GM23338 (cell line): Measurements from ENCODE around the gene ASPDH.

ENCODE experiments used
- EZH2 ChIP-seq: fragments of 200-600 bp; sonication (generic); IDR thresholded peaks from one replicate; pipeline ENCODE4 v1.8.0; 2017; ENCODE audit warnings: antibody characterized with exemption, mild to moderate bottlenecking, low read depth; ENCODE audit not compliant: unreplicated experiment
- EZH2phosphoT487 ChIP-seq: fragments of 200-600 bp; sonication (generic); IDR thresholded peaks from one replicate; pipeline ENCODE4 v1.8.1; 2018; ENCODE audit warnings: antibody characterized with exemption; ENCODE audit not compliant: unreplicated experiment
- JUNB ChIP-seq: IDR thresholded peaks from one replicate; pipeline ENCODE4 v1.6.1; 2016; ENCODE audit warnings: antibody characterized with exemption; ENCODE audit not compliant: unreplicated experiment
- POLR2AphosphoS5 ChIP-seq: IDR thresholded peaks from 2 replicates; pipeline ENCODE4 v1.6.1; 2016; ENCODE audit warnings: antibody characterized with exemption, low read depth
- ZNF114 ChIP-seq: fragments of 250-450 bp; sonication (Bioruptor Pico); IDR thresholded peaks from 2 replicates; pipeline ENCODE4 v1.5.0; 2020; ENCODE audit warnings: mild to moderate bottlenecking, moderate library complexity
- TF ChIP-seq, protein P1 (sequence below), 2 experiments: fragments of 200-600 bp in 1 of 2; sonication (generic) in 1 of 2; conservative IDR thresholded peaks; 2 replicates each; pipeline versions ENCODE4 v1.5.1 to v1.6.1; 2016 to 2017; ENCODE audit warnings: antibody characterized with exemption in 2 of 2, low read depth in 2 of 2, mild to moderate bottlenecking in 2 of 2, moderate library complexity in 1 of 2
- TF ChIP-seq, protein P2 (sequence below): IDR thresholded peaks from one replicate; pipeline ENCODE4 v1.6.1; 2018; ENCODE audit warnings: antibody characterized with exemption; ENCODE audit not compliant: unreplicated experiment

DNA sequence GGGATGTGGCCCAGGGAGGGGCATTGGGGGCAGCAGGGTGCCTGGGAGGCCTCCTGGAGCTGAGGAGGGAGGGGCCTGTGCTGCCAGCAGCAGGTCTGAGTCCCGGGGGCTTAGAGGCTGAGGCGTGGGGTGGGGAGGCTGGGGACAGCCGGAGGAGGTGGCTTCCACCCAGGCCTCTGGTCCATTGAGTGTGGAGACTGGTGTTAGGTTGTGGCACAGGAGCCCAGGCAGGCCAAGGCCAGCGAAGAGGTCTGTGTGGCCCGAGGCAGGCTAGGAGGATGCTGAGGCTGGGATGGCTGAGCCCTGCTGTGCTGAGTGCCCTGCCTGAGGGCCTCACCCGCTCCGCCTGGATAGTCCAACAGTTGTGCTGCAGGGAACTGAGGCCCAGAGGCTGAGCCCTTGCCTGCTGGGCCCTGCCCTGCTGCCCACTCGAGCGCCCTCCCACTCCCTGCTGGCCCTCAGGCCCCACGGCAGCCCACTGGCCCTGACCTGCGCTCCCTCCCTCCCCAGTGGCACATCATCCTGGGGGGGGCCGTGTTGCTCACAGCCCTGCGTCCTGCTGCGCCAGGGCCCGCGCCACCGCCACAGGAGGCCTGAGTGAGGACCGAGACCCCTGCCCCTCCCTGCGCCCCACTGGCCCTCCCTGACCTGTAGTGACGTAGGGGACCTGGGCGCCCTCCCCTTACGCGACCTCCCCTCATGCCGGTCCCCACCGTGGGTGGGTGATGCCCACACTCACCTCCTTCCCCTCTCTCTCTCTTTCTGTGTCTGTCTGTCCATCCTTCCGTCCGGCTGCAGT lies 32.2 kb downstream of the ASPDH start:
- TF ChIP-seq, protein P1, sequence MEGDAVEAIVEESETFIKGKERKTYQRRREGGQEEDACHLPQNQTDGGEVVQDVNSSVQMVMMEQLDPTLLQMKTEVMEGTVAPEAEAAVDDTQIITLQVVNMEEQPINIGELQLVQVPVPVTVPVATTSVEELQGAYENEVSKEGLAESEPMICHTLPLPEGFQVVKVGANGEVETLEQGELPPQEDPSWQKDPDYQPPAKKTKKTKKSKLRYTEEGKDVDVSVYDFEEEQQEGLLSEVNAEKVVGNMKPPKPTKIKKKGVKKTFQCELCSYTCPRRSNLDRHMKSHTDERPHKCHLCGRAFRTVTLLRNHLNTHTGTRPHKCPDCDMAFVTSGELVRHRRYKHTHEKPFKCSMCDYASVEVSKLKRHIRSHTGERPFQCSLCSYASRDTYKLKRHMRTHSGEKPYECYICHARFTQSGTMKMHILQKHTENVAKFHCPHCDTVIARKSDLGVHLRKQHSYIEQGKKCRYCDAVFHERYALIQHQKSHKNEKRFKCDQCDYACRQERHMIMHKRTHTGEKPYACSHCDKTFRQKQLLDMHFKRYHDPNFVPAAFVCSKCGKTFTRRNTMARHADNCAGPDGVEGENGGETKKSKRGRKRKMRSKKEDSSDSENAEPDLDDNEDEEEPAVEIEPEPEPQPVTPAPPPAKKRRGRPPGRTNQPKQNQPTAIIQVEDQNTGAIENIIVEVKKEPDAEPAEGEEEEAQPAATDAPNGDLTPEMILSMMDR (conservative IDR thresholded peaks at IDR 0.05; ENCODE audit: low read depth in 2 of 2), result no peak
- TF ChIP-seq EZH2 (no peak), EZH2phosphoT487 (no peak), JUNB (no peak), POLR2AphosphoS5 (no peak), ZNF114 (no peak)
- TF ChIP-seq, protein P2, sequence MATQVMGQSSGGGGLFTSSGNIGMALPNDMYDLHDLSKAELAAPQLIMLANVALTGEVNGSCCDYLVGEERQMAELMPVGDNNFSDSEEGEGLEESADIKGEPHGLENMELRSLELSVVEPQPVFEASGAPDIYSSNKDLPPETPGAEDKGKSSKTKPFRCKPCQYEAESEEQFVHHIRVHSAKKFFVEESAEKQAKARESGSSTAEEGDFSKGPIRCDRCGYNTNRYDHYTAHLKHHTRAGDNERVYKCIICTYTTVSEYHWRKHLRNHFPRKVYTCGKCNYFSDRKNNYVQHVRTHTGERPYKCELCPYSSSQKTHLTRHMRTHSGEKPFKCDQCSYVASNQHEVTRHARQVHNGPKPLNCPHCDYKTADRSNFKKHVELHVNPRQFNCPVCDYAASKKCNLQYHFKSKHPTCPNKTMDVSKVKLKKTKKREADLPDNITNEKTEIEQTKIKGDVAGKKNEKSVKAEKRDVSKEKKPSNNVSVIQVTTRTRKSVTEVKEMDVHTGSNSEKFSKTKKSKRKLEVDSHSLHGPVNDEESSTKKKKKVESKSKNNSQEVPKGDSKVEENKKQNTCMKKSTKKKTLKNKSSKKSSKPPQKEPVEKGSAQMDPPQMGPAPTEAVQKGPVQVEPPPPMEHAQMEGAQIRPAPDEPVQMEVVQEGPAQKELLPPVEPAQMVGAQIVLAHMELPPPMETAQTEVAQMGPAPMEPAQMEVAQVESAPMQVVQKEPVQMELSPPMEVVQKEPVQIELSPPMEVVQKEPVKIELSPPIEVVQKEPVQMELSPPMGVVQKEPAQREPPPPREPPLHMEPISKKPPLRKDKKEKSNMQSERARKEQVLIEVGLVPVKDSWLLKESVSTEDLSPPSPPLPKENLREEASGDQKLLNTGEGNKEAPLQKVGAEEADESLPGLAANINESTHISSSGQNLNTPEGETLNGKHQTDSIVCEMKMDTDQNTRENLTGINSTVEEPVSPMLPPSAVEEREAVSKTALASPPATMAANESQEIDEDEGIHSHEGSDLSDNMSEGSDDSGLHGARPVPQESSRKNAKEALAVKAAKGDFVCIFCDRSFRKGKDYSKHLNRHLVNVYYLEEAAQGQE, result no peak
